NCI-H524 (cell line): ENCODE data around the gene GRID1.
A peak's percentile ranks its signal among the peaks of the same experiment; 100 is the strongest.

Source experiments
- DNase-seq, 2 experiments: peaks; one replicate each; lab custom pipeline; 2025; lab: John Stamatoyannopoulos, UW

Gene GRID1

GRCh38 chr10:85600026-85600743, 766.4 kb downstream of the GRID1 start:
- DNase-seq = no peak

DNA sequence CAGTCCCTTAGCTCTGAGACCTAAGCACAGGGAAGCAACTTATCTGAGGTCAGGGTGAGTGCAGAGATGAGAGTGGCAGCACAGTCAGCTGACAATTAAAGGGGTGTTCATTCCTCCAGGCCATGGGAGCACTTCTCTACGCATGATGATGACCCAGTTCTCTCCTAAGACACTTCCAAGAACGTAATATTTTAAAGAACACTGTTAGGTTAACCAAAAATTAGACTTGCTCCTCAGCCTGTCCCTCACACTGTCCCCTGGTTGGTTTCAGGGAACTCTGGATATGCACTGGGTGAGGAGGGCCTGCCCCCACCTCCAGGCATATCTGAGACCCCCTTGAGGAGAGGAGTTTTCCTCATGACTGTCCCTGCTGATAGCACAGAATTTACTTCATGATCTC, 767.5 kb downstream of the GRID1 start:
- DNase-seq = no peak

DNA sequence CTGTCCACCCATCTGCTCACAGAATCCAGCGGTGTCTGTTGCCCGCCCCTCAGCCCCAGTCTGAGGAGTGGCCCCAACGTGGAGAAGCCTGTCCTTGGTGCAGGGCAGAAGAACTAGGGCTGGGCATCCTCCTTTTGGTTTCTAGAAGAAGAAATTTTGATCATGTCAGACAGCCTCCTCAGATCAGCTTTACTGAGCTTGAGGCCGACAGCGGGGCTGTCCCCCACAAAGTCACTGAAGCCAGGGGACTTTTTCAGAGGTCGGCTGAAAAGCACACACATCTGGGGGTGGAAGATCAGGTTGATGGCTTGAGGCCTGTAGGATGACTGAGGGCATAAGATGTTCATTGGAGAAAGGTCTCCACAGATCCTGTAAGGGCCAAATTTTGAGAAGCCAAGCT, 767.9 kb downstream of the GRID1 start:
- DNase-seq = no peak

GRCh38 chr10:85597006-85597405, 769.6 kb downstream of the GRID1 start:
- DNase-seq = no peak

DNA sequence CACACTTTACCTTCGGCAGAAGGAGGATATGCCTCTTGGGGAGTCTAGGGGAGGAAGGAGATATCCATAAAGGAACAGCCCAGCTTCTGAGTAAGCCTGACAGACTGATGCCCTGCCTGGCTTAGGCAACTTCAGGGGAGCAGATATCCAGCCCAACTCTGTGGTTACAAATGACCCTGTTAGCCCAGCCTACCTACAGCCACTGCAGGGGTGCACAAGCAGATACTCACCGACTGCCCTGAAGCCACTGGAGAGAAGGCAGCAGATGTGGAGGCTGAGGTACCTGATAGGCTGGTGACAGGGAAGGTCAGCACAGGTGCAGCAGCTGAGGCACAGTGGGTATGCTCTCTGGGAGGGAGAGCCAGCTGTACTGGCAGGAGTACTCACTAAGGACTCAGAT, 770.2 kb downstream of the GRID1 start:
- no peak for DNase-seq

DNA sequence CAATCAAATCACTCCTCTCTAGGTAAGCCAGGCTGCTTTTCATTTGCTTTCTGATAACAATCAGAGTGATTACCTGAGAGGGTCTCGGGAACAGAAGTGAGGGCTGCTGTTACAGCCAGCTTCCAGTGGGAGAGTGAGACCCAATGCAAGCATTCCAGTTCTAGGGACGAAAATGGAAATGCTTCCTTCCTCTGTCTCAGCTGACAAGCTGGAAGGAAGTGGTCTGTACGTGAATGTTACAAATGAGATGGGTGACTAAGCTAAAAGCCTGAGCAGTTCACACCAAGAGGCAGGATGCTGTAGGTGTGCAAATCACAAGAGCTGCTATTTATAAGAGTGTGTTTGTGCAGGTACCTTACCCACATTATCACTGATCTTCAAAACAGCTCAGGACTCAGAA, 772.4 kb downstream of the GRID1 start:
- DNase-seq = no peak

GRCh38 chr10:85593226-85593772, 773.3 kb downstream of the GRID1 start:
- no peak for DNase-seq

- no peak for DNase-seq
These were observed 785.2 kb downstream of the GRID1 start for GRCh38 chr10:85581371-85581770.

DNA sequence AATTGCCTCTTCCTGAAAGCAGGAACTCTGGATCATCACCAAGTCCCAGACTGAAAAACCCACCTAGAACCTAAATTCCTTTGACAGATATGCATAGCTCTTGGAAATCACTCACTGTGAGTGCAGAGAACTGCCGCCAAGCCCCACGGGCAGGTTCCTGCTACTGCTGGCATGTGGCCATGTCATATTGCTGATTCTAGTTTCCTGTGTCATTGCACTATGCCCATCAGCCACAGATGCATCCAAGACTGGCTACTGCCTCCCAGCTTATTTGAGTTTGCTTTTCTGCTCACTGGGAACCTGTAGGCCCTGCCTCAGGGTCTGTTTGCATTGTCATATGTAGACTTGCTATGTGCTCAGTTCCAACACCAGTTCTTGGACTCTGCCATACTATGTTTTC, 786.0 kb downstream of the GRID1 start:
- no peak for DNase-seq

GRCh38 chr10:85578860-85579259, 787.7 kb downstream of the GRID1 start:
- DNase-seq = peak in 1 of 2 experiments; percentile 13

- DNase-seq = no peak
These were observed 791.2 kb downstream of the GRID1 start for GRCh38 chr10:85575441-85575840.

GRCh38 chr10:85570871-85571270, 795.7 kb downstream of the GRID1 start:
- no peak for DNase-seq

DNA sequence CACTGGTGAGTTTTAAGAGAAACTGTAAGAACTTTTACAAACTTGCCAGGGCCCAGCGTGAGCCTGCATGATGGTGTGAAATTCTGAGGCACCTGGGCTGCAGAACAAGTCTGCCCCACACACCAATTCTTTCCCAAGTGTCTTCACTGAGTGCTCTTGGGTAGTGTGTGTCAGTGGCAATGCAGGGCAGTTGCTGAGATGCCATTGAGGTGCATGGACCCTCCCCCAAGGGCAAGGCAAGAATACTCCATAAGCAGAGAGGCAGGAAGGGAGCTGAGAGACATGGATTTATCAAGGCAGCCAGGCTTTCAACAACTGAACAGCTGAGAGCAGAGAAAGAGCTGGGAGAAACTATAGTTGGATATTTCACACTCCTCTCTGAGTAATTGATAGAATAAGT, 801.2 kb downstream of the GRID1 start:
- no peak for DNase-seq

- DNase-seq = no peak
These were observed 808.1 kb downstream of the GRID1 start for GRCh38 chr10:85558533-85558932.

DNA sequence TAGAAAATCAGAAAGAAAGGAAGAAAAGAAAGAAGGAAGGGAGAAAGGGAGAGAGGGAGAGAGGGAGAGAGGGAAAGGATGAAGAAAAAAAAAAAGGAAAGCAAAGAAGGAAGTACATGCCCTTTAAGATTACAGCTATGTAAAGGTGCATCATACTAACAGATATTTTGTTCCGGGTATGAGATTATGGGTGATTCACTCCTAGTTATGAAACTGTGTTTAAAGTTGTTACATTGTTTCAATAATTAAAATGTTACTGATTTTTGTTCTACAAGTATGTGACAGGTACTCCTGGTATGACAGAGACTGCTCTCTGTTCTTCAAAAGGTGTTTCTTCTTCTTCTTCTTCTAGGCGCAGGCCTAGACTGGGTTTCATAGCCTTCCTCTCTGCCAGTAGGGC, 808.9 kb downstream of the GRID1 start:
- no peak for DNase-seq

DNA sequence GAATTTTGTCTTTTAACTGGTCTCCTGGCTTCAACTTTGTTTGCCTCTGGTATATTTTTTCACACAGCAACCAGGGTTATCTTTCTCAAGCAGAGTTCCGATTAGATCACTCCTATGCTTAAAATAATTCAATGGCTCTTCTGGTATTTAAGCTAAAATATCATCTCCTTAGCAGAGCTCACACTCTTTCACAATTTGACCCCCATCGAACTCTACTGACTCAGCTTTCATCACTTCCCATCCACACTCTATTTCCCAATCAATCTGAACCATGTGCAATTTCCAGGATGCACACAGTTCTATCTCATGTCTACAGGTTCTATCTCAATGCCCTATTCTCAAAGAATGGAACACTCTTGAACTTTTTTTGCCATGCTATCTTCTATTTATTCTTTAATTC, 809.5 kb downstream of the GRID1 start:
- no peak for DNase-seq
